HG03097 (cell line): Measurements from ENCODE around the gene SNRNP25.
A peak's percentile ranks its signal among the peaks of the same experiment; 100 is the strongest.

Source experiments
- ATAC-seq: cut with Tn5 transposase; IDR thresholded peaks from one replicate; pipeline ENCODE4 v1.9.1; 2021; ENCODE audit not compliant: unreplicated experiment, low FRiP score

Gene SNRNP25

DNA sequence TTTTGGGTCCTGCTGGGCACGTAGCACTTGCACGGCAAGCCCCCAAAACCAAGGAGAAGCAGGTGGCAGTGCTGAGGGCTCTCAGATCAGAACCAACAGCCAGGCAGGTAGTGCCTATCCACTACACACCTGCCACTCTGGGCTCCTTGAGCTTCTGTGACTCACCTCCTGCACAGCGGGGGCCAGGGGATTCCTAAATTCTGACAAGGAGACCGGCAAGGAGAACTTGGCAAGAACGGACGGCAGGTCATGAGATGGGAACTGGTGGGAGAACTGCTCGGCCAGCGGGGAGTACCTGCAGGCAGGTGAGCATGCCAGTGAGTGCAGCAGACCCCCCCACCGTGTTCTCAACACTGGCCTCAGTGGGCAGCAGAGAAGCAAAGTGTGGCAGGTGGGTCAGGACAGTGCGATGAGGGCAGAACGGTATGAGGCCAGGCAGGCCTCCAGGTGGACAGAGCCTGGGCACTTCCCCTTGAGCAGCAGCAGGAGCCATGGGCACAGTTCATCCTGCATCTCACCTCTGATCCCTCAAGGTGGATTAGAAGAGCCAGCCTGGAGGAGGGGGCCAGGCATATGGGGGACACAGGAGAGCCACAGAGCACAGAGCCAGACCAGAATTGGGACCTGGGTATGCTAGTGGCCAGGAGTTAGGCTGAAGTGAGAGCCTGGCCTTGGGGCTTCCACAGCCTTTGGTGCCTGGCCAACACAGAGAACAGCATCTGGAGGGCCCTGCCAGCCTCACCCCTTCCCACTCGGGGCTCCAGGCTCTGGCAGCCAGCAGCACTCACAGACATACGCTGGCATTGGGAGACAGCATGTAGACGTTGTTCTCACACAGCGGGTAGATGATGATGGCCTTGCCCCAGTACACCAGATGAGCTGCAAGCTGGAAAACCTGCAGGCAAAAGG lies 39.1 kb downstream of the SNRNP25 start:
- no peak for ATAC-seq

DNA sequence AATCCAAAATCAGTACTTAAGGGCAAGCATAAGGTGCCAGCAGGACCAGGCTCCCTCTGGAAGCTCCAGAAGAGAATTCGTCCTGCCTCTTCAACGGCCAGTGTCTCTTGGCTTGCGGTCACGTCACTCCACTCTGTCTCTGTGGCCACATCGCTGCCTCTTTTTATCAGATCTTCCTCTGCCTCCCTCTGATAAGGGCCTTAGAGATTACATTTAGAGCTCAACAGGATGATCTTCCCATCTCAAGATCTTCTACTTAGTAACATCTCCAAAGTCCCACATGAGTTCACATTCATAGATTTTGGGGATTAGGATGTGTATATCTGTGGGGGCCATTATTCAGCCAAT lies 41.3 kb downstream of the SNRNP25 start:
- no peak for ATAC-seq

DNA sequence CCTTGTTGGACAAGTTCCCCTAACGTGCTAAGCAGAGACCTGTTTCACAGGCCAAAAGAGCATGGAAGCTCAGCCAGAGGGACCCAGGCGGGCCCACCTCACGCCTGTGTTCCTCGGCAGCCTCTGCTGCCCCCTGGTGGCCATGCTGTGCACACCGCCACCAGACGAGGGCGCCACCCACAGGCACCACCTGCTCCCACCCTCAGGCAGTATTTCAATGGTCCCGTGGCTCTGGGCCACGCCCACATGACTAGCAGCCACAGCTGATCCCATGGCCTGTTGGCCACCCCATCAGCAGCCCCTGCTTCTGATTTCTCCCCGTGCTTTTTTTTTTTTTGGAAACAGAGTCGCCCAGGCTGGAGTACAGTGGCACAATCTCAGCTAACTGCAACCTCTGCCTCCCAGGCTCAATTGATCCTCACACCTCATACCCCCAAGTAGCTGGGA lies 43.3 kb downstream of the SNRNP25 start:
- ATAC-seq, result peak; percentile 54

DNA sequence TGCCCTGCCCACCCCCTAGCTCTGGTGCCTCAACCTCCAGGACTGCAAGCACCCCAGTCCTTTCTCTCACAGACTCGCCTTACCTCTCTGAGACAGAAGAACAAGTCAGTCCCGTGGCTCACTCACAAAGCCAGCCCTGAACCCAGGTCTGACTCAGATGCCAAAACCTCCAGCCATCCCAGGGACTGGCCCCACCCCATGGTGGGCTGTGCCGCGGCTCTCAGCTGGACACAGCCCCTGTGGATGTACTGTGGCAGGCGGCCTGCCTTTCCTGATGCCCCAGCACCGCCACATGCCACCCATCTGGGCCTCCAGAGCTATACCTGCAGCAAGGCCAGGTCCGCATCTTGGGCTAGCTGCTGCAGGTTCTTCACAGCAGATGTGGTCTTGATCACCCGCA lies 44.2 kb downstream of the SNRNP25 start:
- no peak for ATAC-seq

DNA sequence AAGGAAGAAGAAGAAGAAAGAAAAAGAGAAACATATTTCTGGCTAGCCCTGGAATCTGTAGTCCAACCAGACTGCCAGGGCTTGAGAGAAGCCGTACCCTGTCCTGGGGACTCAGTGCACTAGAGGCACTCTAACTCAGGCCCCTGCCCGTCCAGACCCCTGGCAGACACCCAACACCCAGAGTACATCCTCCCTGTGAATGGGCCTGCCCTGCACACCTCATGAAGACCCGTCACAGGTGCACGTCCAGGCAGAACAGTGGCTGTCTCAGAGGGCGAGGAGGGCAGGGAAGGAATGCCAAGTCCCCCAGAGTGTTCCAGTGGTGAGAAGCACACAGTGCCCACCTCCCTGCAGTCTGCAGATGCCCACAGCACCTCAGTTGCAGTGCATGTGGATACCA lies 47.4 kb downstream of the SNRNP25 start:
- no peak for ATAC-seq

DNA sequence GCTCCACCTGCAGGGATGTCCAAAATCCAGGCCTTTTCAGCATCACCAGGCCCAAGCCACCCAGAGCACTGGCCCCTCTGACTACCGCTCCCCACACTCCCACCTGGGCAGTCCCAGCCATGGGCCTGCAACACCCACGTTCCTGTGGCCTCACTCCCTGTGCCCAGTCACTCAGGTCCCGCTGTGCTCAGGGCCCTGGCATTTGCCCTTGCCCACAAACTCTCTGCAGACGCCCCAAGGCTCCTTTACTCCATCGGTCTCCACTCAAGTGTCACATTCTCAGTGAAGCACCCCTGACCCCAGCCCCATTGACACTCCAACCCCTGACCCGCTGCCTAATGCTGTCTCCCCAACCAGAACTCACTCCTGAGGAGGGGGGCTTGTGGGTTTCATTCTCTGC lies 48.0 kb downstream of the SNRNP25 start:
- no peak for ATAC-seq

DNA sequence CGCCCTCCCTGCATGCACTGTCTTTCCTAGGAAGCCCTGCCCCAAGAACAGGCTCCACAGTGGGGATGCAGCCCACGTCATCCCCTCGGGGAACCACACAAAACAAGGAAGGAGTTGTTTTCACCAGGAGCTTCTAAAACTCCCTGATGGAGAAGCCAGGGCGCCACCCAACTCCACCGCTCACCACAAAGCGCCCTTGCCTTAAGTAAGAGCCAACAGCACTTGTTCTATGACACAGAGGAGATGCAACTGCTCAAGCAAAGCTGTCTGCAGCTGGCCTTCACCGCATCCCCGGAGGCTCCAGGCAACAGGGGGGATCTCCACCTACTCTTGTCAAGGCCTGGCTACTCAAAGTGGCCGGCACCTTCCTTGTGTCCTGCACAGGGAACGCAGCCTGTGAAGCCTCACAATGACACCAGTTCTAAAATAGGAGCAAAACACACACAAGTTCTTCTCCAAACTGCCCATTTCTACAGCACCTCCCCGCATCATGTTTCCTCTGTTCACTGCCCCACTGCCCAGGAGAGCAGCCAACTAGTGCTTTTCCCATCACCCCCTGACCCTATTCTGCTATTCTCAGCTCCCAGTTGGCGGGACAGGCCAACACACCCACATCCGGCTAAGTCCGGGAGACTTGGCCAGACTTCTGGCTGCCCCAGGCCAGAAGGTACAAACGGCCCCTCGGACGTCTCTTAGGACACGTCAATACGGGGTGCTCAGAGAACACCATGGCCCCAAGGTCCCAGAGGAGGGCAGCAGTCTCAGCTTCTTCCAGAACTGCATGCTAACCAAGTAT lies 48.6 kb downstream of the SNRNP25 start:
- no peak for ATAC-seq

DNA sequence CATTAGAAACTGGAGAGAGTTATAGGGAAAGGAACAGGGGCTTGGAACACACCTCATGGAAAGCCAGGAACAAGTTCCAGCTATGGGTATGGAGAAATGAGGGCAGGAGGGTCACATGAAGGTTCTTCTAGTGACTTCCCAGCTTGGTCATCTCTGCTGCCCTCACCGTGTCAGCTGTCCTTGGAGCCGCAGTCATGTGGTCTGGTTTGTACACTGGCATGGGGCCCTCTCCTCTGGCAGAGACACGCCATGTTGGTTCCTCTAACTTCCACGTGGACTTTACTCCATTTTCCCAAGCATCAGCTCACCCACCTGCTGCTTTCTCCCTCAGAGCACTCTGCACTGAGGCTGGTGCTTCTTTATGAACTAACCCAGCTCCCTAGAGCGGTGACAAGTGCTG lies 50.7 kb downstream of the SNRNP25 start:
- no peak for ATAC-seq

DNA sequence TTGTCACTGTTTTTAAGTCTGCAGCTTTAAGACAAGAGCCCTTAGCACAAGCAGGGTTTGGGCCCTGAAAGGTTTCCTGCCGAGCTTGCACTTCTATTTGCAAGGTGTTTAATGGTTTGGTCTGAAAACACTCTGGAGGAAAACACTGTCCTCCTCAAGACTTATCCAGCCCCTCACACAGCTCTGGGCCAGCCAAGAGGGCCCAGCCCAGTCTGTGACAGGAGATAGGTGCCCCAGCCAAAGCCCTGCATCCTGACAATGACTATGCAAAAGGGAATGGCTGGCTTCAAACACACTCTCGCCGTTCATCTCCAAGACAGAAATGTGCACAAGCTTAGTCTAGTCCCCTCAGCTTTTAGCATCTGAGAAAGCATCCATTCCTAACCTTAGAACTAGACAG lies 51.3 kb downstream of the SNRNP25 start:
- no peak for ATAC-seq

DNA sequence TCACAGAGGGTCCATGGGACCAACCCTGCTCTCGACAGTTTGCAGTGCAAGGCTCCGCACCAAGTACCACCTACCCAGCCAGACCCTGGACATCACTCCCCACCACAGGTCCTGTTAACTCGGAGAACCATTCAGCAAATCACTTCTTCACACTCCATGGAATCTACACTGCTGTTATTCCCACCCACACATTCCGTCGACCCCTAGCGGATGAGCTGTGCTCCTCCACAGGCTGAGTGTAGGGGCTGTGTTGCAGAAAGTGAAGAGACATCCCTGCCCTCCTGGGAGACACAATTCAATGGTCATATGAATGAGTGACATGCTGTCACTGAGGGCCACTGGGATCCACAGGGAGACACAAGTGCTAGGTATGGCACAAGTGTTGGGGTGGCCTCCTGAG lies 51.9 kb downstream of the SNRNP25 start:
- no peak for ATAC-seq

DNA sequence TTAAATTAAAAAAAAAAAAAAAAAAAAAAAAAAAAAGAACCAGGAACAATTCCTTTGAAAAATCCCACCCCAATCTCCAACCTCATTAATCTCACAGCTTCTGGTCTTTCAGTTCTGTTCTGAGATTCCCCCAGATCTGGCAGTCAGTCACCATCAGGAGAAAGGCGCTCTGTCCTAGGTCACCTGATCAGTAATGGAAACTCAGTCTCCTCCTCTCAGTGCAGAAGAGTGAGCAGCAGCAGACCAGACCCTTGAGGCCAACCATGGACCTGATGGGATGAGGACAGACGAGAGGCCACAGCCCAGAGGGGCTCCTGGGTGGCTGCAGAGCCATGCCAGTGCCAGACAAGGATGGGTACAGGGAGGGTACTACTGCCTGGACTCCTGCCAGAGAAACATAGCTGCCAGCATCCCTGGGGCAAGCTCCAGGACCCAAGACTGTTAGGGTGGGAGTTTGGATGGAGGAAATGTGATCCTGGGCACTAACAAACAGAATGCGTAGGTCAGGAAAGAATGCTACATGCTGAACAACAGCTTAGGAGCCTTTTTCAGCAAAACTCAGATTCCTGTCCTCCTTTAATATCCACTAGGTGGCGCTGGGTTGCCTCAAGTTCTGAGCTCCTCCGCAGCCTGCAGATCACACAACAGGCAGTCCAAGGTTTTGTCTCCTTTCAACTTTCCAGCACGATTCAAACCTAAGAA lies 53.1 kb downstream of the SNRNP25 start:
- ATAC-seq, result no peak
